ENCODE results near the gene SPTB. TPM values are rescaled to one million over a fixed set of nuclear protein-coding genes. Genes with fewer than 3 reads are reported as not detected.

The SPTB gene
- total and polyA plus RNA-seq, 10 of the 15 experiments (the other 5 are each of a cell fraction or from before 2014, with no cell fraction given) = under 0.01 to 0.04 (median 0.02) TPM; not detected in 4

DNA sequence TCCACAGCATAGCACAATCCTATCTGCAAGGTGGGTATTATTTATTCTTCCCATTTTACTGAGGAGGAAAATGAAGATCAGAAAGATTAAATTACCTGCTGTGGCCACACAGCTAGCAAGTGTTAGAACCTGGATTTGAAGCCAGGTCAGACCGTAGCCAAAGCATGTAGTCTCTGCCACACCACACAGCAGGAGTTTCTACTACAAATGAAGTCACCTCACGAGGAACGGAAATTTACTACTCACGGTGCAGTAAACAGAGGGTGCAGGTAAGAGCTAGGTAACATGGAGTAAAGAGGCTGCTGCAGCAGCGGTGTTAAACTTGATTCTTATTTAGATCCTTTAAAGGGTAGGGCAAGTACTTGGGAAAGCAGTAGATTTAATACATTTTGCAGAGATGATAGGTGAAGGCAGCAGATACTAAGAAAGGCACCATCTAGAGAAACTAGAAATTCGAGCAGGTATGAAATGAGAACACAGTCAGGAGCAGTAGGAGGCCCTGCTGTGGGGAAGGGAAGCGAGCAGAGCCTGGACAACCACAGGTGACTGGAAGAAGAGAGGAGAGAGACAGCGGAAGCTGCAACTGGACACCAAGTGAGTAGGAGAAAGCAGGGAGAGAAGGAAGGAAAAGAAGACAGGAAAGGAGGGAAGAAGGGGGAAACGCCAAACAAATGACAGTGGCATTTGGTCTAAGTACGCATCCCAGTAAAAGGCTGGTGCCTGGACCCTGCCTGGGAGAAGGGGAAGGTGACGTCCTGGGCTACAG, 21.5 kb downstream of the SPTB start:
- no peak overlapping the region for H3K4me2 ChIP-seq (ENCODE audit: control insufficient read depth, insufficient read depth)
- H3K27ac ChIP-seq (ENCODE audit: control insufficient read depth, insufficient read depth) = no peak overlapping the region
- no peaks in the 10 kb centered on the region for H3K4me1 ChIP-seq (ENCODE audit: control insufficient read depth, insufficient read depth, low read length)
- no peak overlapping the region for H2AFZ ChIP-seq (ENCODE audit: control insufficient read depth, low read depth, low read length)
- ChIA-PET CTCF (no interaction called here), POLR2A (no interaction called here), RAD21 (ENCODE audit: unreplicated experiment) (no interaction called here), SMC1A (ENCODE audit: uncharacterized antibody, unreplicated experiment) (interaction anchor here (0.6 to 1.1 kb wide), 3 partner anchors 10 to 832 kb away, joined by 3 read pairs; no protein-coding TSS in a partner anchor)
- H3K9ac ChIP-seq (ENCODE audit: control insufficient read depth, insufficient read depth, low read length) = no peak overlapping the region
- no peak for TF ChIP-seq ETV6 (conservative IDR thresholded peaks at IDR 0.05 in 1 of 2, IDR thresholded peaks at IDR 0.05 in 1 of 2; ENCODE audit: borderline replicate concordance in 1 of 2, low read depth in 1 of 2)
- H4K20me1 ChIP-seq (ENCODE audit: control insufficient read depth, insufficient read depth) = no peaks in the 10 kb centered on the region
- intact Hi-C loops (cut with micrococcal nuclease; ENCODE audit: unreplicated experiment) = no loop called here
- ATAC-seq = no peak
- WGBS (ENCODE audit: insufficient coverage, insufficient replicate concordance, low lambda C conversion rate, missing lambda C conversion rate) = 63% methylated on average over 11 of the region's 11 CpGs
- FAIRE-seq = no peak
- H3K79me2 ChIP-seq (ENCODE audit: control insufficient read depth, insufficient read depth, low read length) = no peaks in the 10 kb centered on the region
- H3K9me3 ChIP-seq (replicated peaks; ENCODE audit: control insufficient read depth, insufficient read depth, low read length) = no peaks in the 10 kb centered on the region
- BruUV-seq (replicated peaks) = no TSS peak
- DNase-seq (ENCODE audit: low read depth, low spot score) = no peak
- no peaks in the 10 kb centered on the region for H3K36me3 ChIP-seq (ENCODE audit: control insufficient read depth in 2 of 2, insufficient read depth in 2 of 2, low read length in 1 of 2)
- no peak overlapping the region for H3K4me3 ChIP-seq
- in situ Hi-C loops (cut with MboI) = no loop called here
- H3K27me3 ChIP-seq (replicated peaks in 1 of 2; ENCODE audit: control insufficient read depth in 2 of 2, insufficient read depth in 2 of 2, low read length in 1 of 2) = no peaks in the 10 kb centered on the region; a peak in 3 of 4 replicates

DNA sequence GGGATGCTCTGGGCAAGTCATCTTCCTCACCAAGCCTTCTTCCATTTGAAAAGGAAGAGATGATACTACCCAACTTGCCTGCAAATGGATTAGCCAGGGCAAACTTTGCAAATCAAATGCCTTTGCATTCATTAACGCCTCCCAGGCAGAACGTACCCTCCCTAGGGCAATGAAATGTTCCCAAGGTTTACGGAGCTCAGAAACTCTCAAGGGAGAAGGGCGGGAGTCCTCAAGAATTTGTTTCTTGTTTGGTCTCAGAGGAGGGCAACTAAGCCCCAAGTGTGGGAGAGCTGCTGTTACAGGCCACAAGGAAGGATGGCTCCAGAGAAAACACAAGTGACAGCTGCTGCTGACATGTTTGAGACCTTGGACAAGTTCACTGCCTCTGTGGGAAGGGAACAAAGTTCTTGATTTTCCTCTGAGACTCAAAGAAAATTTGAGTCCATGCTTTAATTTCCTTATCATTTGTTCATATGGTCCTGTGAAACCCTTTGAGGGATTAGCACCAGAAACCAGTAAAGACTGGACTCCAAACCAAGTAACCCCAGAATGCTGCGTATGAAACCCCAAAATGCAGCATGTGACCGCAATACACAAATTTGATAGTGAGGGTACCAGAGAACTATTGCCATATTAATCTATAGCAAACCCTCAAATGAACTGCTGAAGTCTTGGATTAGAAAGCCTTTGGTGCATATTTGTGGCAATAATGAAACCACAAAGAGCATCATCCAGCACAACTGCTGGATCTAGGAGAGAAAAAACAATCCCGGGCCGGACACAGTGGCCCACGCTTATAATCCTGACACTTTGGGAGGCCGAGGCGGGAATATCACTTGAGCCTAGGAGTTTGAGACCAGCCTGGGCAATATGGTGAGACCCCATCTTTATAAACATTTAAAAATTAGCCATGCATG, 22.9 kb downstream of the SPTB start:
- DNase-seq (ENCODE audit: low read depth, low spot score) (no peak), FAIRE-seq (no peak), ATAC-seq (no peak)
- Histone ChIP-seq H3K36me3 (ENCODE audit: control insufficient read depth in 2 of 2, insufficient read depth in 2 of 2, low read length in 1 of 2) (no peaks in the 10 kb centered on the region), H2AFZ (ENCODE audit: control insufficient read depth, low read depth, low read length) (no peak overlapping the region), H3K9ac (ENCODE audit: control insufficient read depth, insufficient read depth, low read length) (no peak overlapping the region), H3K27me3 (replicated peaks in 1 of 2; ENCODE audit: control insufficient read depth in 2 of 2, insufficient read depth in 2 of 2, low read length in 1 of 2) (no peaks in the 10 kb centered on the region; a peak in 2 of 4 replicates), H4K20me1 (ENCODE audit: control insufficient read depth, insufficient read depth) (no peaks in the 10 kb centered on the region), H3K27ac (ENCODE audit: control insufficient read depth, insufficient read depth) (no peak overlapping the region), H3K9me3 (replicated peaks; ENCODE audit: control insufficient read depth, insufficient read depth, low read length) (no peaks in the 10 kb centered on the region), H3K4me2 (ENCODE audit: control insufficient read depth, insufficient read depth) (no peak overlapping the region), H3K4me1 (ENCODE audit: control insufficient read depth, insufficient read depth, low read length) (no peaks in the 10 kb centered on the region), H3K79me2 (ENCODE audit: control insufficient read depth, insufficient read depth, low read length) (no peaks in the 10 kb centered on the region), H3K4me3 (no peak overlapping the region)
- RAD21 ChIA-PET (ENCODE audit: unreplicated experiment) = no interaction called here
- POLR2A ChIA-PET = no interaction called here
- in situ Hi-C loops (cut with MboI) = no loop called here
- BruUV-seq (replicated peaks) = no TSS peak
- SMC1A ChIA-PET (ENCODE audit: uncharacterized antibody, unreplicated experiment) = interaction anchor here (0.6 to 1.1 kb wide), 2 partner anchors 12 to 833 kb away, joined by 3 read pairs; no protein-coding TSS in a partner anchor
- intact Hi-C loops (cut with micrococcal nuclease; ENCODE audit: unreplicated experiment) = no loop called here
- CTCF ChIA-PET = interaction anchor here (0.5 to 1.0 kb wide), 2 partner anchors 12 to 33 kb away, joined by 3 read pairs; no protein-coding TSS in a partner anchor
- 56% methylated on average over 11 of the region's 11 CpGs for WGBS (ENCODE audit: insufficient coverage, insufficient replicate concordance, low lambda C conversion rate, missing lambda C conversion rate)
- TF ChIP-seq ZNF384 (IDR thresholded peaks at IDR 0.05; ENCODE audit: borderline replicate concordance, low read depth, low read length) (no peak), CREM (IDR thresholded peaks at IDR 0.05; ENCODE audit: low read depth) (no peak), HDAC2 (IDR thresholded peaks at IDR 0.05) (no peak), ETV6 (conservative IDR thresholded peaks at IDR 0.05 in 1 of 2, IDR thresholded peaks at IDR 0.05 in 1 of 2; ENCODE audit: borderline replicate concordance in 1 of 2, low read depth in 1 of 2) (no peak), RBBP5 (conservative IDR thresholded peaks at IDR 0.05) (no peak), POU2F2 (IDR thresholded peaks at IDR 0.05; ENCODE audit: borderline replicate concordance, low read depth, low read length) (no peak), EED (IDR thresholded peaks at IDR 0.05; ENCODE audit: low read depth) (no peak), SUPT20H (IDR thresholded peaks at IDR 0.05; ENCODE audit: borderline replicate concordance, control insufficient read depth, low read depth, low read length) (no peak), DPF2 (IDR thresholded peaks at IDR 0.05) (no peak), SREBF2 (IDR thresholded peaks at IDR 0.05; ENCODE audit: low read length) (no peak), EZH2 (IDR thresholded peaks at IDR 0.05; ENCODE audit: borderline replicate concordance, control insufficient read depth, low read depth, low read length) (no peak), NFYB (IDR thresholded peaks at IDR 0.05; ENCODE audit: insufficient read depth, low read depth, low read length) (no peak), IKZF1 (conservative IDR thresholded peaks at IDR 0.05) (no peak)
- TF ChIP-seq, protein P1, sequence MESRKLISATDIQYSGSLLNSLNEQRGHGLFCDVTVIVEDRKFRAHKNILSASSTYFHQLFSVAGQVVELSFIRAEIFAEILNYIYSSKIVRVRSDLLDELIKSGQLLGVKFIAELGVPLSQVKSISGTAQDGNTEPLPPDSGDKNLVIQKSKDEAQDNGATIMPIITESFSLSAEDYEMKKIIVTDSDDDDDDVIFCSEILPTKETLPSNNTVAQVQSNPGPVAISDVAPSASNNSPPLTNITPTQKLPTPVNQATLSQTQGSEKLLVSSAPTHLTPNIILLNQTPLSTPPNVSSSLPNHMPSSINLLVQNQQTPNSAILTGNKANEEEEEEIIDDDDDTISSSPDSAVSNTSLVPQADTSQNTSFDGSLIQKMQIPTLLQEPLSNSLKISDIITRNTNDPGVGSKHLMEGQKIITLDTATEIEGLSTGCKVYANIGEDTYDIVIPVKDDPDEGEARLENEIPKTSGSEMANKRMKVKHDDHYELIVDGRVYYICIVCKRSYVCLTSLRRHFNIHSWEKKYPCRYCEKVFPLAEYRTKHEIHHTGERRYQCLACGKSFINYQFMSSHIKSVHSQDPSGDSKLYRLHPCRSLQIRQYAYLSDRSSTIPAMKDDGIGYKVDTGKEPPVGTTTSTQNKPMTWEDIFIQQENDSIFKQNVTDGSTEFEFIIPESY (IDR thresholded peaks at IDR 0.05) = no peak
